ENCODE results near the gene DOCK10.

The DOCK10 gene

DNA sequence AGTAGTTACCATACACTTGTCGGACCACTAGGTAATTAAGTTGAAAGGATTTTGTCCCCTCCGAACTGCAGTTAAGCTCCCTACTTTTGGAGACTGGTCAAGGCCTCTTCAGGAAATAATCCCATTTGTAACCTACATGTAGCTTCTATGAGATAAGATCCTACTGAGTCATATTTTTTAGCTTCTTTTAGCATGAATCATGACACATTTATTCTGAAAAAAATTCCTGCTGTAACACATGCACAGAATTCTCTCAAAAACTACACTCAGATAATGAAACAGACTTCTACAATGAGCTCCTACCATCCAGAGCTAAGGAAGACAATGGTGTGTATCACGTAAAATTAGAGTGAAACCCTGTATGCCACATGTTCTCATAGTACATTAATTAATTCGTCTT is 225.5 kb downstream of the DOCK10 start:
- DNase-seq: no peak

DNA sequence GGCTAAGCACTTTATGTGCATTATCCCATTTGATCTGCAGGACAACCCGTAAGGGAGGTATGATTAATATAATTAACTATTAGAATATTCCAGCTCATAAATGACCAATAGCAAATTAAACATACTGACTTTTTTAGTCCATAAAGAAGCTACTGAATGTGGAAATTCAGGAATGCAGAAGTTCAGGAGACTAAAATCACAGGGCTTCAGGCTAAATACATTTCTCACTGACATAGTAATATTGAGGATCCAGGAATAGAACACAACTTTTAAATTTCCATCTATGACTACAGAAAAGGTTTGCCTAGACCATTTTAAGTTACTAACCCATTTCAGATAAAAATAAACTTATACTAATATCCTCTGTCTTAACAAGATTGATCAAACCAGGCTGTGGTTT is 228.7 kb downstream of the DOCK10 start:
- DNase-seq: no peak

DNA sequence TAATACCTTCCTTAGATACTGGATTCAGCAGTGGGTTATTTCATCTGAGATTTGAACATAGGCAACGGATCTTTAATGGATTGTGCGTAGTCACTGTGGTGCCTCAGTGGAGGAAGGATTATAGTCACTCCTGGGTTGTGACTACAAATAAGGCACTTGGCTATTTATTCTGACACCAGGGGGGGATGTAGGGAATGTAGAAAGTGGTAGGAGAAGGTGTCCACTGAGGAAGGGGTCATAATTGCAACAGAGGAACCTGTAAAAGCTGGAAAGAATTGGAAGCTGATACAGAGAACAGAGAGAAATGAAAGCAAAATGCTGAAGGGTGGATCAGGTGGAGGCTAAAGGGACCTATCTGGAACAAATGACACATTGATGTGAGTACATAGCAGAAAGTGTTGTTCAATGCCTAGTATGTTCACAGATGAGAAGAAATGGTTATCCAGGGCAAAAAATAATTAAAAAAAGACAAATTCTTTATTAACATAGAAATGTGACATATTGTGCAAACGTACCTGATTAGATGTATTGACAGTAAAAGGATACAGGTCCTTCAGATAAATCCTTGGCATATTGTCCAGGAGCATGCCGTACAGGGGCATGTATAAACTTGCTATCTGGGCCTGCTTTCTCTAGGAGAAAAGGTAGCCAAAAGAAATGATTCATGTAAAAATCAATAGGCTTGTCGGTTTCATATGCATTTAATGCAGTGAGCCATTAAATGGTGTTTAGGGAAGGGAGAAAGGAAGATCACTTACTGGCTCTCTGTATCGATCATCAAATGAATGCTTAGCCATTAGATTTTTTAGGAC is 234.9 kb downstream of the DOCK10 start:
- no peak for DNase-seq

DNA sequence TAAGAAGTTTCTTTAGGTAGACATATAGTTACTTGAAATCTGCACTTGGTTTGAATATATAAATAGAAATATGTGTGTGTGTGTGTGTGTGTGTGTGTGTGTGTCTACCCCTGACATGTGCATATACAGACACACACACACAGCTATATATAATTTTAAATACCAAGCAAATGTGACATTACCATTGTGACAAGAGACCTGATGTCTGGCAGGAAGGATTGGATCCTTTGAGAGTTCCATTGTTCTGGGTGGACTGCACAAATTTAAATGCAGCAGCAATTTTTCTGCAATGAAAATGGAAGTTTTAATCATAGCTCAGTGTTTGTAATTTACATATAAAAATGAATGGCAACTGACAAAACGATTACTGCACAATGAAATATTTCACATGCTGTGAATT is 238.3 kb downstream of the DOCK10 start:
- DNase-seq: no peak

DNA sequence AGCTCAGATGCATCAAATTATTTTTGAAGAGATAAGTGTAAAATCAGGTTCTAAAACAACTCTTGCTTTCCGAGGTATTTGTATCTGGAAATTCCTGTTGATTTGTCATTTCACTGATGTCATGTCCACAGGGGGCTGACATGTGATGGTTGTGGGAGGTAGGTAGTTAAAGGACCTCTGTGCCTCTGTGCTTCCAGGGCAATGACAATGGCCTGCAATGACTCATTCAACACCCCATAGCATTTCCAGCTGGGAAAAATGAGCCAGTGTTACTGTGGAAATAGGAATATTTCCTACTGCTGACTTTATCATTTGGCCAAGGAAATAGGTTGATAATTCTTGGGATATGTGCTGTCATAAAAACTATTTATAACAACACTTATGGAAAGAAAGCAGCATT is 239.9 kb downstream of the DOCK10 start:
- no peak for DNase-seq

DNA sequence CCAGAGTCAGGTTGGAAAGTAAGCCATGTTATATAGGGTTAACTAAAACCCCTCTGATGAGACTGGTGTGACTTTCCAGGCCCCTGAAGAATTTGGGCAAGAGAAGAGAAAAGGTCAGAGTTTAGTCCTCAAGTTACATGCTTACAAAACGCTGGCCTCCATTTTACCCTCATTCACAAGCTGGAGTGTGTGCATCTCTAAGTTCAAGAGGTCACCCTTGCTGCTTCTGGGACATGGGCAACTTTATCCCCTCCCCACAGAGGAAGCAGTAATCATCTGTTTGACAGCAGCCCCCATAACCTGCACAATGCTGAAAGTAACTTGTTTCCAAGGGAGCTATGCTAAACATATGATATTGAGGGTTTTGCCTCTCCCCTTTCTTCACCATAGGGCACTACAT is 240.9 kb downstream of the DOCK10 start:
- no peak for DNase-seq

DNA sequence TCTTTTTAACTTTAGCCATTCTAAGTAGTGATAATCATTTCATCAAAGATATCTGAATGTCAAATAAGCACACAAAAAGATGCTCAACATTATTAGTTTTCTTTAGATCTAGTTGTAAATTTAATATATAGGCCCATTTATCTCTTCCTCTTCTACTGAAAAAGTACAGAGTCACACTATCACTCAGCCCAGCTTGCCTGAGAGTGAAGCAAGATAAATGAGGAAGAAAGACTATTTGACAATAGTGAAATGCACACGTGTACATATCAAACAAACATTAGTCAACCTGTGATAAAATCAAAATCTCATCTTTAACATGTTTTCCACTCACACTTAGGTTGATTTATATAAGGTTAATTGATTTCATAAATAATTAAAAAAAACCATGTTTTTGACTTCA is 242.6 kb downstream of the DOCK10 start:
- no peak for DNase-seq

DNA sequence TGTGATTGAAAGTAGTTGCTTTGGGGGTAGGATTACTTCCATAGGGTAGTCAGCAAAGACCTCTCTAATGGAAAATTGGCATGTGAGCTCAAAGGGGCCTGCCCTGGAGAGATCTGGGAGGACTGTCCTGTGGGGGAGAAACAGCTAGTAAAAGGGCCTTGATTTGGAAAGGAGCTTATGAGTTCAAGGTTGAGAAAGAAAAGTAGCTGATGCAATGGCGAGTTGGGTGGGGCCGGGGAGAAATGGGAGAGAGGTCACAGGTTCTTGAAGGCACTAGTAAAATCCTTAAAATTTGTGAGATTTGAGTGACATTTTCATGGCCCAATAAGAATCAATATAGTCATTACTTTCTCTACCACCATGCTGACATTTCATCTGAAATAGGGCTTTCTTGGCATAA is 244.1 kb downstream of the DOCK10 start:
- DNase-seq: no peak

DNA sequence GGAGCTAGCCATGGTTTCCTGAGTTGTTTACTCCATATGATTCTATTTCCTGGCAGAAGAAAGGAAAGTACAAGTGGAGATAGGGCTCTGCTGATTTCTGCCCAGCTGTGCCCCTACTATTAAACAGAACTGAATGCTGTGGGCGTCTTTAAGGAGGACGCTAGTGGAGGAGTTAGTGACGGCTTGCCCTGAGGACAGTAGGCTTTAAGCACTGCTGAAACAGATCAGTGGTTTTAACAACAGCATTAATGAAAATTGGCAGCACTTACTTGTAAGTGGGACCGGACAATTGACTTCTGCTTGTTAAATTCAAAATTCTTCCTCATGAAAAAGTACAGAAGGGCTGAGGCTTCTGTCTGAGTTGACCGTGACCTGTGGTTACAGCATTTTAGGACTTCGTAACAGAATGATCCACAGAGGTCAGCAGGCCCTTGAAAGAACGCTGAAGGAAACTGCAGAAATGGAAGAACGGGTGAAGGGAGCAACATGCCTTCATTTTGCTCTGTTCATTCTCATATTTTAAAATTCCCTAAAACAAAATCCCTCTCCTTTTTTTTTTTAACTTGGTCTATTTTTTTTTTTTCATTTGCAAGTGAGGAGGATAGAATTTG is 245.5 kb downstream of the DOCK10 start:
- DNase-seq: no peak

DNA sequence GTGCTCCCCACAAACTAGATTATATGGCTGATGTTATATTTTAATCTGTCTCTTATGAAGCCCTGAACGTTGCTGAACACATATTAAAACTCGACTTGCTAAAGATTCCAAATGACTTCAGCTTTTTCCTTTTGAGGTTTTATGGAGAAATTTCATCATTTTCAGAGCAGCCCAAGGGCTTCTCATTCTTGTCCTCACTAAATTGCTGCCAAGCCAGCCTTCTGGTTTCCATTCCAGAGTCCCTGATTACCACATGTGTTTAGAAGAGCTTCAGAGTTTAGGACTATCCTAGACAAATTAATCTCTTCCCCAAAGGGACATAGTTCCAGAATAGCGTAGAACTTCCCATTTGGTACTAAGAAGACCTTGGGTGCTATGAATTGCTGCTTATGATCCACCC is 248.3 kb downstream of the DOCK10 start:
- no peak for DNase-seq

DNA sequence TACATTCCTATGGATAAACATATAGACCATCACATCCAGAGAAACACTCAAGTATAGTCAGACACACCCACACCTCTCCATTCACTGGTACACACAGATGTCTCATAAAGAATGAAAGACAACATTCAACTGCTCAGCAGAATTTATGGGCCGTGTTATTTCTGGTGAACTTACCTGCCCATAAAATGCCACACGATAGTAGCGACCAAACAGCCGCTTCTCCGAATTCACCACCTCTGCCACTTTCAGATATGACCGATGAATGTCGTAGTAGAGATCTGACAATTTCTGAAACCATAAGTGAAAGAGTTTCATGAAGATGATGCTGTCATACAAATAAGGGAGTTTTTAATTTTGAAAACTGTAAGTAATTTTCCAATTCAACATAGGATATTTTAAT is 255.4 kb downstream of the DOCK10 start:
- no peak for DNase-seq

DNA sequence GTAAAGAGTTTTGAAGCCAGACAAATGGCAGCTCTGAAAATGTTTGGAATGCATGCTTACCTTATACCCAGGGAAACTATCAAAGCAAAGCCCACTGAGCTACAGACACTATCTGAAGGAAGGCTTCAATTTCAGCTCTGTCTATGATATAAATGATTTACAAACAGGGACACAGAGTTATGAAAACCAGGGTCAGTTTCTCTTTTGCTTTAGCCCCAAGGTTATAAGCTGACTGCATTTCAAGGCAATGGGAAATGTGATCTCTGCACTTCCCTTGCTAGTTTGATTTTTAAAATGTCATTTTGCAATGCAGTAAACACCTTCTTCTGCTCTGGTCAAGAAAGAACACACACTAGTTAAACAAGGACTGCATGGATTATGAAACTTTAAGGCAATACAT is 260.9 kb downstream of the DOCK10 start:
- DNase-seq: no peak

DNA sequence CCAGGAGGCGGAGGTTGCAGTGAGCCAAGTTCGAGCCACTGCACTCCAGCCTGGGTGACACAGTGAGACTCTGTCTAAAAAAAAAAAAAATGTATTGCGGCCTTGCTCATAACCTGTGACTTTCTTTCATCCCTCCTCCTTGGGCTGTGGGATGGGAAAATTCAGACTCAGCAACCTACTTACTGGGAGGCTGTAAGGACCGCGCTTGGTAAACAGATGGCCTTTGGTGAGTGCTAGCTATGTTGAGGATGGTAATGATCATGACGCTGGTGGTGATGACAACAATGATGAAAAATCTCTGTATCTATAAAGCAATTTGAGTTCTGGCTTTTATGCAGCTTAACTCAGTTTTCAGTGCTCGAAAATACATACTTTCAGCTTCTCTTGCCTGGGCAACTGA is 261.4 kb downstream of the DOCK10 start:
- DNase-seq: no peak

DNA sequence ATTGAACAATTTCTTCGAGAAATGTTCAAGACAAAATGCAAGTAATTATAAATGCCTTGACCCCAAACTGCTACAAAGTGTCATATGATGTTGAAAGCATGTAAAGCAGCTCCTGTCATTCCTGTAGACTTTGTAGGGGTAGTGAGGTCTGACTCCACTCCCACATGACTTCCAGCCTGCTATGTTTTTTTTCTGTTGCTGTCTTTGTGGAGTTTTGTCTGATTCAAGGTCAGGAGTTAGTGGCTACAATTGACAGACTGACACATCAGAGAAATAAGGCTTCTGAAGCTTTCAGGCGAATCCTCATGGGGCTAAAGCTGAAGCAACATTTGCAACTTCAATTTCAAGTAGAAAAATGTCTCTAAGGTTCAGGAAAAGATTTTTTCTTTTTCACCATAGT is 262.2 kb downstream of the DOCK10 start:
- no peak for DNase-seq

DNA sequence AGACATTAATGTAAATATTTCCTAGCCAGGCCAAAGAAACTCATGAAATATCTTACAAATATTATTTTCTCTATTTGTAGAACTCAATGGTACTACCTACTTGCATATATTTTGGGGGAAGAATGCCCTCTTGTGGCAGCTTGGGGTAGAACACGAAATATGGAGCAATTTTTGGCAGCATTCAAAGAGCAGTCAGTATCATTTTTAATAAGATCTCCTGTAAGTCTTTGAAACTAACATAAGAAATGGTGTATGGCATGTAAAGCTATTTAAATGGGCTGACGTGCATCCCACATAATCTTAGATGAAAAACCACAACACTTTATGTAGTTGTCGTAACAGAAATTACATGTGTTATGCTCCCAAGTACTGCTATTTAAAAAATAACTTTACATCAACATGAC is 263.8 kb downstream of the DOCK10 start:
- peak; percentile 14 to 56 for DNase-seq

DNA sequence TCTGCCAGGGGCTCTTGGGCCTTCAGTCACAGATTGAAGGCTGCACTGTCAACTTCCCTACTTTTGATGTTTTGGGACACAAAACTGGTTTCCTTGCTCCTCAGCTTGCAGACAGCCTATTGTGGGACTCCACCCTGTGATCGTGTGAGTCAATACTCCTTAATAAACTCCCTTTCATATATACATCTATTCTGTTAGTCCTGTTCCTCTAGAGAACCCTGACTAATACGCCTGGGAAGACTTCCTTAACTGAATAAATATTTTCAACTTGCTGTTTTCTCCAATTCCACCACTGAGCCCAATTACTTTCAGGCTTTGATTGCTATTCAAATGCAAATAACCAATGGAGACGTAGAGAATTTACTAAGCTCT is 264.7 kb downstream of the DOCK10 start:
- DNase-seq: no peak

DNA sequence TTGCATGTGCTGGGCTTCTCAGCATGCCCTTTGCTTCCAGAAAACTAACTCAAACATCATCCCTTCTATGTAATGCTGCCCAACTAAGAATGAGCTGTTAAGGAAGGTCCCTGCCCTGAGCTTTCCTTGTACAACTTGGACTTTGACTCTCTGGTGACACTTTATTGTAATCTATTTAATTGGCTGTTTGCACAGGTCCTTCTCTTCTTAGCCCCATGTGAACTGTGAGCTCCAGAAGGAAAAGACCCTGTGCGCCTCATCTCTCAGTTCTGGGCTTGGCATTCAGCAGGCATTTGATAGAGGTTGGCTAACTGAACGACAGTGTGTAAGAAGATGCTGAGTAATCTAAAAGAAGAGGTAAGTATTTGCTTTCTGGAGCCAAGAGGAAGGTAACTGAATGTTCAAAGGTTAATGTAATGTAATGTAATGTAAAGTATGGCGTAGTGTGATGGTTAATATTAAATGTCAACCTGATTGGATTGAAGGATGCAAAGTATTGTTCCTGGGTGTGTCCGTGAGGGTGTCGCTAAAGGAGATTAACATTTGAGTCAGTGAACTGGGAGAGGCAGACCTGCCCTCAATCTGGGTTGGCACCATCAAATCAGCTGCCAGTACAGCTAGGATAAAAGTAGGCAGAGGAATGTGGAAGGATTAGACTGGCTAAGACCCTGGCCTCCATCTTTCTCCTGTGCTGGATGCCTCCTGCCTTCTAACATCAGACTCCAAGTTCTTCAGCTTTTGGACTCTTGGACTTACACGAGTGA is 265.3 kb downstream of the DOCK10 start:
- no peak for DNase-seq

DNA sequence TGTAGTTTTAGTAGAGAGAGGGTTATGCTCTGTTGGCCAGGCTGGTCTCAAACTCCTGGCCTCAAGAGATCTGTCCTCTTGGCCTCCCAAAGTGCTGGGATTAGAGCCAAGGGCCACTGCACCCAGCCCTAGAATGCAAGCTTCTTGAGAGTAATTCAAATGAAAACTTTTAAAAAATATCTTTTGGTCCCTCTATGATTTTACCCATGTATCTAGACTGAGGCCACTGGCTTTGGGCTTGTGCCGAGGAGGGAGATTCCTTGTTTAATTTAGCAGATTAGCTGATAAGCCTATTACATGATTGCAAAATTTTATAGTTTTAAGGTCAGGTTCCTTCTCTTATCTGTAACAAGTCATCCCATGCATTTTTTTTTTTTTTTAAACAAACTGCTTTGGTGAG is 266.6 kb downstream of the DOCK10 start:
- DNase-seq: no peak

DNA sequence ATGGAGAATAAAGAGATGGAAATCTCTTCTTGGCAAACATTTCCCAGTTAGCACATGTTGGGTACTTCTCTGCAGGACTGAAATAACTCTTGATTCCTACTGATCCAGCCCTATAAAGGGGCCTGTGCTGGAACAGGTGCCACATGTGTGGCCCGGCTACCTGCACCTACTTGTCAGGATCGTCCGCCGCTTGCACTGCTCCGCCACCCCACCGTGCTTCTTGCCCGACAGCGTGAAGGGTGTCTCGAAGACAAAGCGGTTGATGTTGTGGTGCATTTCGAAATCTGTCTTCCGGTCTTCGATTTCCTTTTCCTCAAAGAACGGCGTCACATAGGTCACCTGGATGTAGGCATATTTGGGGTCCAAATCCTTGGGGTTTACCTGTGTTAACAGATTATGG is 267.5 kb downstream of the DOCK10 start:
- no peak for DNase-seq

DNA sequence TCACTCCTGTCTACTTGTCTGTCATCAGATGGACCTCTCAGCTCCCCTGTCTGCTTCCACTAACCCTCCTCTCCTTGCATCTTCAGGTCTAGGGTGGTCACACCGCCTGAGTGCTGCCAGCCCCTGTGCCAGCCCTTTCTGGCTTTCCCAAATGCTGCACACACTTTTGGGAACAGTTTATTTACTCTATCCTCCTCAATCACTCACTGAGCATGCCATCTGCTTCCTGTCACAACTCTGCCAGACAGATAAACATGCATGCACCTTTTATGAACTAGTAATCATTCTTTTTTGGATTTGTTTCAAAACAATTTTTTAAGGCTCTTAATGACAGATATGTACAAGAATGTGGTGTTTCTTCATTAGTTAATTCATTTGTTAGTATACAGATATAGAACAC is 269.8 kb downstream of the DOCK10 start:
- peak in 1 of 2 experiments; percentile 37 for DNase-seq

DNA sequence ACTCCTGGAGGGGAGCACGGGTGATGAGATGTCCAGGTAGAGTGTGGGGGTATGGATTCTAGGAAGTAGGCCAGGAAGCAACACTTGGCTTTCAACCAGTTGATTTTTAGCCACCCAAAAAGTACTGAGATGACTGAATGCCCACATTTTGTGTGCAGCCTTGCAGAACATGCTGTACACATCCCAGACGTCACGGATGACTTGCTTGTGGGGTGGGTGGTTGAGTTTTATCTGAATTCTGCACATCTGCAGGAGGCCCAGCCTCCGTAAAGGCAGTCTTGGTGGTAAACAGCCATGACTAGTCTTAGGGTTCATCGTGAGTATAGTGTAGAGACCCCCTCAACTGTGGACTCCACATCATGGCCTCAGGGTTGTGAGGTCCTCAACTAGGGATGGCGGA is 272.8 kb downstream of the DOCK10 start:
- no peak for DNase-seq

DNA sequence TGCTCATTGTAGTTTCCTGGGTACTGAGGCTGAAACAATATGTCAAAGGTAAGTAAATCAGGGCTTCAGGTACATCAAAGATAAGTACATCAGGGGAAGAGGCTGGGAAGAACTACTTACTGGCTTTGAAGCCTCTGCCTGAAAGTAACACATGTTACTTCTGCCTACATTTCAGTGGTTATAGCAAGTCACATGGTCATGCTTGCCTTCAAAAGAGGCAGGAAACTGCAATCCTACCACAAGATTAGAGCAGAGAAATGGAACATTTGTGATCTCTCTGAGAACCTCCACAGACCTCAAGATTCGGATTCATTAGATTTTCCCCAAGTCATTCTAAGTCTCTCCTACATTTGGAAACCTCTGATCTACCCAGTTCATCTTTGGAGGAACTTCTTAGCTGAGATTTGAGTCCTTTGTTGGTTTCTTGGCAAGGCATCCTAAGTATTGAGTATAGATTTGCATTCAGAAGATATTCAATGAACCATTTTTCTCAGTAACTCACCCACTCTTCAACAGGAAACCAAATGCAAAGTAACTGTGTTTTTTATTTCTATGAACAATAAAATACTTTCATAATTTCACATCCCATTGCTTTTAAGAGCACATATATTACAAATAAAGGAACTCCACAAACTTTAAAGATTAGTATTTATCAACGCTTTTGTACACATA is 277.6 kb downstream of the DOCK10 start:
- no peak for DNase-seq

DNA sequence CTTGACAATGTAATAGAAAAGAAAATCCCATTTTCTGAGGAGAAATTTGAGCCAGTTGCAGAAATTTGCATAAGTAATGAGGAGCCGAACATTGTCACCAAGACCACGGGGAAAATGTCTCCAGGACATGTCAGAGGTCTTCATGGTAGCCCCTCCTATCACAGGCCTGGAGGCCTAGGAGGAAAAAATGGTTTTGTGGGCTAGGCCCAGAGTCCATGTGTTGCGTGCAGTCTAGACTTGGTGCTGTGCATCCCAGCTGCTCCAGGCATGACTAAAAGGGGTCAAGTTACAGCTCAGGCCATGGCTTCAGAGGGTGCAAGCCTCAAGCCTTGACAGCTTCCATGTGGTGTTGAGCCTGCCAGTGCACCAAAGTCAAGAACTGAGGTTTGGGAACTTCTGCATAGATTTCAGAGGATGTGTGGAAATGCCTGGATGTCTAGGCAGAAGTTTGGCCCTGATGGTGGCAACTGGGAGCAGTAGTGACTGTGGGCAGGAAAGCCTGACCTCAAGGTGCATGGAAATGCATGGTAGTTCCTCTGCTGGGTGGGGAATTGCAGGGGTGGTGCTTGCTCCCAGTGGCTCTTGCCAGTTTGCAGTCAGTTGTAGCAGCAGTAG is 284.2 kb downstream of the DOCK10 start:
- DNase-seq: no peak
